RPMI8226 (cell line): ENCODE data around the gene KIAA1671.
A peak's percentile ranks its signal among the peaks of the same experiment; 100 is the strongest.

Source experiments
- DNase-seq: peaks from one replicate; pipeline ENCODE4 v3.0.0-alpha.2; 2015

Gene KIAA1671

DNA sequence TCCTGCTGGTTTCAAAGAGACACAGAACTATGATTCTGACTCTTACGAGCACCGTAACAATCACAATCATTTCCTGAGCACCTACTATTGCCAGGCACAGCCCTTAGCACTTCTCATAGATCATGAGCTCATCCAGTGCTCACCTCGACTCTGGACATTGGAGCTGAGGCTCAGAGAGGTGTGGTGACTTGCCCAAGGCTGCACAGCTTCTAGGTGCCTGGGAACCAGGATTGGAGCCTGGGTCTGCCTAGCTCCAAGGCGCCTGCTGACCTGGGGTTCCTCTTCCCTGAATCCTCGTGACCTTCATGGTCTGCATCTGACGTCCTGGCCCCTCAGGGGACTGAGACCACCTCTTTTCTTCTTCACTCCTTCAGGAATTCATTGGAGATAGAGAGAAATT is 196.5 kb downstream of the KIAA1671 start:
- no peak for DNase-seq

DNA sequence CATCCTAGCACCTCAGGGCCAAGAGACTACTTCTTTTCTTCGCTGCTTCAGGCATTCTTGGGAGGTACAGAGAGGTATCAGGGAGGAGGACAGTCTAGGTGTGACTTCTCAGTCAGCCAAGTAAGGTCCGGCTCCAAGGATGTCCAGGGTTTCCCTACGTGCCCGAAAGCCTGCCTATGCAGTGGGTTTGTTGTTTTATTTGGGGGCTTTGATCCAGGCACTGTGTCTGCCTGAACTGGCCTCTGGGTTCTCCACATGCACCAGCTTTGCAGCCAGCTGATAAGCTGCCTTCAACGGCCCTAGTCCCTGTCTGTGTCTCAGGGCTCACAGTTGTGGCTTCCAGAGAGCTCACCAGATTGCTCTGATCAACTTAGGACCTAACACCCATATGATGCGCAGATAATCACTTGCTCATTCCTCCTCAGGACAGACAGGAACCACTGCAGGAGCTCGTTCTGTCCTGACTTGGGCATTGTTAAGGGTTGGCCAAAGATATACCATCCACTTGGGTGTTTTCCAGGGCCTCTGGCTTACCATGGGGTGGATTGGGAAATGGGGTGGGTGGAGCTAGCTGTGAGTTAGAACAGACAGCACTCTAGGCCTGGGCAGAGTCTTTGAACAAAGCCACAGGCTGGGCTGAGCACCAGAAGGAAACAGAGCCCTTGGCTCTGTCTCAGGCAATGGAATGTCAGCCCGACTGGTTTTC is 201.6 kb downstream of the KIAA1671 start:
- DNase-seq = no peak

DNA sequence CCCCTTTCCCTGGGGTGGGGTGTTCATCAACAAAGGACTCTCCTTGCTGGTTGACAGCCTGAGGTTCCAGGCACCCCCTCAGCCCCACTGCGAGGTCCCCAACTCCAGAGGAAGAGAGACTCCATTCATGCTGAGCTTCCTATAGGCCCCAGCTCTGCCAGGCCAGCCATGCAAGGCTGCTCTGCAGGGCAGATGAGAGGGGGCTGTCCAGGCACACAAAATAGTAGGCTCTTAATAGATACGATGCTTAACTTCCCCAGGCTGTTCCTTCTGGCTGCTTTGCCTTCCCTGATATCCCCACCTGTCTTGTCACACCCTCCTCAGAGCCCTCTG is 202.1 kb downstream of the KIAA1671 start:
- DNase-seq = no peak

DNA sequence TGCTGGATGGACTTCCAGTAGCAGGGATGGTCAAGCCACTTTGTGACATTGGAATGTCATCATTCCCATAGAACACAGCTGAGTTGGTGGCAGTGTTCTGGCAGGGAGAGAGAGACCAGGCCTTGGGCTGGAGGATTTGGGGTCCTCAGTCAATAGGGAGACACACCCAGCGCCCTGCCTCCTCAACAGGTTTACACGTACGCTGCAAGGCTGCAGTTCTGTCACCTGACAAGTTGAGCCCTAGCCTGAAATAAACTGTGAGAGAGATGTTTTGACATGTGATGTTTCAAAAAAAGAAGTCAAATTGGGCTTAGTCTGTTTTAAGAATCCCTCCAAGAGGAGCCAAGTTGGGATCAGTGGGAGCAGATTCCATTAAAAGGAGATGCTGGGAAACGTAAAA is 204.2 kb downstream of the KIAA1671 start:
- no peak for DNase-seq

DNA sequence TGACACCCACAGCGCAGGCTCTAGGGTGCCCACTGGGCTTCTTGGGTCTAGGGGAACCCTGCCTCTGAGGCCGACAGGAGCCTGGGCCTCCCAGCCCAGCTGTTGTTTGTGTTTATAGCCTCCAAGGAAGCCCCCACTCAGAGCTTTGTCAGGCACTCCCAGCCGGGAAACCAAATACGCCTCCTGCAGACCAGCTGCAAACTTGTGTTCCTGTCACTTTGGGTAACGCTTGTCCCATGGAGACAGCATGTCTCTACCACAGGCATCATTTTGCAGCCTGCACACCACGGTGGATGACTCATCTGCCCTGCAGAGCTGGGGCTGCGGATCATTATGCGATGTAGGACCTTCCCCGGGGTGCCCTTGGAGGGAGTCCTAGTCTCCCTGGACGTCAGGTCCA is 206.5 kb downstream of the KIAA1671 start:
- DNase-seq = no peak

DNA sequence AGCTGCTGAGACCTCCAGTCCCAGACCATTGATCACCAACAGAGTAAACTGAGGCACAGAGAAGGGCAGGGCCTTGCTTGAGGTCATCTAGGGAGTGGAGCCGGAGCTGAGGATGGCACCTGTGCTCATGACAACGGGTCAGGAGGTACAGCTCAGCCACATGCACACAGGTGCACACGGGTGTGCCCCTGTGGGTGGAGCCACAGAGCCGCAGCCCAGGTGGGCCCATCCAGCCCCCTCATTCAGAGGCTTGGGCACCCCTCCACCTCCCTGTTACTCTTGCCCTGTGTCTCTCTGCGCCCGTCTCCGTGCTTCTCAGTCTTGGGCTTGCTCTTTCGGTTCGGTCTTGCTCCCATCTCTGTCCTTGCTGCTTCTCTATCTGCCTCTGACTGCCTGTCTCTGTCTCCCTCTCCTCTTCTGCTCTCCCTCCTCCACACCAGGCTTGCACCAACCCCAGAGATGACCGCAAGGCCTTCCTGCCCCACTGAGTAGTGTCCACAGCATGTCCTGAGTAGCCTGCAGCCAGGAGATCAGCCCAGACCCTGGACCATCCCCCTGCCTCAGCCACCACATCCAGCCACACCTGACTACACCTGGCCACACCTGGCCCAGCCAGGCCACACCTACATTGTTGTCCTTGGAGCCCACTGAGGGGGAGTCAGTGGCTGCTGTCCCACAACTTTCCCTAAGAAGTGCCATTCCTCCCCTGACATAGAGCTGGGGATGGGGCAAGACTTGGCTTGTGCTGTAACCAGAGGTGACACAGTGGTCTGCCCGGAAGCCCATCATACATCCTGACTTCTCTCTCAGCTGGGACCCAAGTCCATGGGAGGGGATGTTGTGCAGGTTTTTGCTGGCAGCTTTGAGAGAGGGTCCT is 207.8 kb downstream of the KIAA1671 start:
- no peak for DNase-seq

DNA sequence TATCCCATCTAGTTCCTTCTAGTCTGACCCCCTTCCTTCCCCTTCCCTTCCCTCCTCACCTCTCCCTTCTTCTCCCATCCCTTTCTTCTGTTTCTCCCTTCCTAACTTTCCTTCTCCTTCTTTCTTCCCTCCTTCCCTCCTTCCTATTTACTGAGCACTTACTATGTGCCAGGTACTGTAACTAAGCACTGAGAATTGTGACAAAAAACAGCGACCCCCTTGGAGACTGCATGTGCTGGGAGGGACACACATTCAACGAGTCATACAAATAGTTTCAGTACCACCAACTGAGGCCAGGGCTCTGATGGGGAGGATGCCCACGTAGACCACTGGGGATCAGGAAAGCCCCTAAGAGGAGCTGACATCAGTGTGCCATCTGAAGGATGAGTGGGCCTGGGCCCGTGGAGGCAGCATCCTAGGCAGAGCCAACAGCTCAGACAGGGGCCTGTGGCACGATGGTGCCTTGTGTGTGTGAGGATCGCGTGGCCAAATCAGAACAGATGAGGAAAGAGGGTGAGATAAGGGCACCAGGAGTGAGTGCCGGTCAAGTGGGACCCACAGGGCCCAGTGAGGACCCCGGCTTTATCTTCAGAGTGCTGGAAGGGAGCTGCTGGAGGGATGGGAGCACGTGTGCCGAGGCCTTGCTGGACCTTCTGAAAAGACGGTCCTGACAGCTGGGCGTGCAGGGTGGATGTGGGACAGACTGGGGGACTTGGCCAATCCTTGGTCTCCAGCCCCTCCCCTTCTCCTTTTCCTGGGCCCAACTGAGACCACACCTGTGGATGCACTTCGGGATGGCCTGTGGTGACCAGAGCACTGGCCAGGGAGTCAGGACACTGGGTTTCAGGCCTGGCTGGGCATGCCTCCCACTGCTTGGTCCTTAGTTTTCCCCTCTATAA is 208.8 kb downstream of the KIAA1671 start:
- DNase-seq = no peak

DNA sequence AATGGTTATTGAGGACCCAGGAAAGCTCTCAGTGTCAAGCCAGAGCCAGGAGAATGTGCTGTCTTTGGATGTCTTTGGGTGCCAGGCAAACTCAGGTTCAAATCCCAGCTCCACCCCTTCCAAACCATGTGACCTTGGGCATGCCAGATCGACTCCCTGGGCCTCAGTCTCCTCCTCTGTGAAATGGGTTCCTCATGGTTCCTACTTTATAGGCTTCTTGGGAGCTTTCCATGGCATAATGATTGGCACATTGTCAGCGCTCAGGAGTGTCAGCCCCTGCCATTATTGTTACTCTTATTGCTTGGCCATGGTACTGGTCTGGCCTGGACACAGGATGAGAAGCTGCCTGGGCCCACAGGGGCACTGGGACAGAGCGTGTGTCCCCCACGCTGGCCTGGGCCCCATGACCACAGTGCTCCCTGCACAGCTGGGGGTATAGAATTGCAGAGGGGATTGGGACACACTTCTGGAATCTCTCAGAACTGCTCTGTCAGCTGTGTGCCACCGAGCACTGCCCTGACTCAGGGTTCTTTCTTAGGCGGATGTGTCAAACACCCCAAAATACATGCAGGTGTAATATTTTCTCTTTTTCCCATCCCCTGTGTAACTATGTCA is 209.5 kb downstream of the KIAA1671 start:
- no peak for DNase-seq

DNA sequence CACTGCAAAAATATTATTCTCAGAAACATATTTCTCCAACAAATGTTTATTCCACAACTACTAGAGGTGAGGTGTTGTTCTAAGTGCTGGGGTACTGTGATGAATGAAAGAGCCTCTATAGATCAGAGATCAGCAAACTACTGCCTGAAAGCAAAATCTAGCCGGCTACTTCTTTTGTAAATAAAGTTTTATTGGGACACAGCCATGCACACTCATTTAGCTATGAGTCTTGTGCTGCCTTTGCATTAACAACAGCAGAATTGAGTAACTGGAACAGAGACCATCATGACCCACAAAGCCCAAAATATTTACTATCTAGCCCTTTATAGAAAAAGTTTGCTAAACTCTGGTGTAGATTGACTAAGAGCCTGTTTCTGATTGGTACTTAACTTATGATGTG is 210.0 kb downstream of the KIAA1671 start:
- no peak for DNase-seq

DNA sequence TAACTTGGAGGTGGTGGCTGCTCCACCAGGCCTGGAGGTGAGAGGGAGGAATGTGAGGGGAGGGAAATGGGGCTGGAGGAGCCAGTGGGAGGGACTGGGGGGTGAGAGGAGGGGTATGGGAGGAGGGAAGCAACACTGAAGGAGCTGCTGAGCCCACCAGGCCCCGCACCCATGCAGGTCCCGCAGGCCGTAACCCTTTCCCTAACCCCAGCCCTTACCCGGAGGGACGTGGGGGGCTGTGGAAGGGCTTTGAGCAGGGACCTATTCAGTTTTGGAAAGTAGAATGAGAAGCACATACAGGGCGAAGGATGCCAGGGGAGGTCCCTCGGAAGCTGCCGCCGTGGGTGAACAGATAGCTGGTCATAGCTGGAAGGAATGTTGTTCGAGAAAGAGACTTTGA is 213.3 kb downstream of the KIAA1671 start:
- DNase-seq = no peak

DNA sequence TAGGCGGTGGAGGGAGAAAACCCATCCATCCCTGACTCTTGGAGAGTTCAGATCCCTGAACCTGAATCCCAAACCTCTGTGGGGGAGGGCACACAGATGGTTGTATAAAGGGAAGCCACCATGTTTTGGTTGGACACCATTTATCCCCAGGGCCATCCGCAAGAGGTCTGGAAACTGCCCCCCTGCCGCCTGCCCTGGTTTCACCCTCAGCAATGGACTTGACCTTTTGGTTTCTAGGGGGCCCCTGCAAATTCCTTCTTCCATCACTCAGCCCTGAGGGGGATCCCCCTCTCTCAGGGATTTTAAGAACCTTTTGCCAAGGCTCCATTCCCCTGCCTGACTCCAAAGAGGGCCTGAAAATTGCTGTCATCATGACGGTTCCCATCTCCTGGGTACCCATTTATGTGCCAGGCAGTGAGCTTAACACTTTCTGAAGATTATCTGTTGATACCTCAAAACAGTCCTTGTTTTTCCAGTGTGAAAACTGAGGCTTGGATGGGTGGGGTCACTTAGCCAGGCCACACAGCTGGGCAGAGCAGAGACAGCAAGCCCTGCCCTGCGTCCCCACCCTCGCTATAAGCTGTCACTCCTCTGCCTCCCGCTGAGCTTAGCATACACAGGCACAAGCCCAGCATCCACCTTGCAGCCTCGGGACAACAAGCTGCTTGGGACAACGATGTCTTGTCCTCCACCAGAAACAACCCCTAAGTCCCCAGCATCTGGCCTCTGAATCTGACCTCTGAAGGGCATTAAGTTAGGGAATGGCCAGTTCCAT is 213.9 kb downstream of the KIAA1671 start:
- no peak for DNase-seq

DNA sequence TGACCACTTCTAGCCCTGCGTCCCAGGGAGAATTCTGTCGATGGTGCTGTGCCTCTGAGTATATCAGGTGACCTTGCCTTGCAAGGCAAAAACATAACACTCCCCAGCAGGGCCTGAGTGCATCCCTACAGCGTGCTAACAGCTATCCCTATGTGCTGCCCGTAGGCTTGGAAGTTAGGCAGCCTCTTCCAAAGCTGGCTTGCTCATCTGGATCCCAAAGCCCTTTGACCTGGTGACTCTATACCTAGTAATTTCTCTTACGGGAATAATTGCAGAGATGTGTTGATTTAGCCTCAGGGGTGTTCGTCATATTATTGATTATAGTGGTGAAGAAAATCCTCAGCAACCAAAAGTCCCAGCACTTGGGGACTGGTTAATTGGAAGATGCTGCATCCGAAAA is 214.6 kb downstream of the KIAA1671 start:
- no peak for DNase-seq

DNA sequence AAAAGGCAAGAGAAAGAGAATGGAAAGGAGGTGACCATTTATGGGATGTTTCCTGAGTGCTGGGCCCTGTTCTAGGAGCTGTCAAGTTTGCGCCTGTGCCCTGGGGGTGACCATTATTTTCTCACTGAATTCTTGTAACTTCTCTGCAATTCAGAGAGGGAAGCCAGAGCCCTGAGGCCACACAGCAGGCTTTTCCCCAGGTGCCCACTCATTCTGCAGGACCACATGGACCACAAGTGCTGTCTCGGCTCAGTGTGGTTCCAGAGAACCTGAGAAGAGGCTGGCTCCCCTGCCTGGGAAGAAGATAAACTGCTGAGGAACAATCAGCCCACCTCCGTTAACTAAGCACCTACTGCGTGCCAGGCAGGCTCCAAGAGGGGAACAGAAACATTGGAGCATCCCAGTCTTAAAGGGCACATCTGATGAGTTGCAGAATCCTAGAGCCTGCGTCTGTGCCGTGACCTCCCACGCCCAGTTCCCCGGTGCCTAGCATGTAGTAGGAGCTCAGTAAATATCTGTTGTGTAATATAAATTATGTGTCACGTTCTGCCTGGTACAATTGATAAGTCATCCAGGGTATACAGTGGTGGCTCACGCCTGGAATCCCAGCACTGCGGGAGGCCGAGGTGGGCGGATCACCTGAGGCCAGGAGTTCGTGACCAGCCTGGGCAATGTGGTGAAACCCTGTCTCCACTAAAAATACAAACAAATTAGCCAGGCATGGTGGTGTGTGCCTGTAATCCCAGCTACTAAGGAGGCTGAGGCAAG is 215.5 kb downstream of the KIAA1671 start:
- DNase-seq = no peak

DNA sequence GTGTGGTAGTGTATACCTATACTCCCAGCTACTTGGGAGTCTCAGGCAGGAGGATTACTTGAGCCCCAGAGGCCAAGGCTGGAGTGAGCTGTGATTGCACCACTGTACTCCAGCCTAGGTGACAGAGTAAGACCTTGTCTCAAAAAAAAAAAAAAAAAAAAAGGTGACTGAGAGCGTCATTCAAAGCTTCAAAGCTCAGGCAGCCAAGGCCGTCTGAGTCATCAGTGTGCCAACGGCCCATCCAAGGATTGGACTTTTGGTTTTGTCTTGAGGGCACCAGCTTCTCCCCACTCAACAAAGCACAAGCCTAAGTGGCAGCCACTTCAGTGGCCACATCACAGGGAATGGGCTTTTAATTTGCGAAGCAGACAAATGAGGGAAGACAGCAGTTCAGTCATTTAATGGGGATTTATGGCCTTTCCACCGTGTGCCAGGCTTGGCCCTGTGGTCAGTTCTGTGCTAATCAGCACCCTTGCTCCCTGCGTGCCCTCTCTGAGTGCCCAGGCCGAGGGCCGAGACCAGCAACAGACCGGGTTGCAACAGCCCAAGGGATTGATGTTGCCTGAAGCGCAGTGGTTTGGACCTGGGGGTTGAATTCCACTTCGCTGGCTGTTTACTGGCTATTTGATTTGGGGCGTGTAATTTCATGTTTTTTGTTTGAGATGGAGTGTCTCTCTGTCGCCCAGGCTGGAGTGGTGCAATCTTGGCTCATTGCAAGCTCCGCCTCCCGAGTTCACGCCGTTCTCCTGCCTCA is 216.9 kb downstream of the KIAA1671 start:
- DNase-seq = no peak

DNA sequence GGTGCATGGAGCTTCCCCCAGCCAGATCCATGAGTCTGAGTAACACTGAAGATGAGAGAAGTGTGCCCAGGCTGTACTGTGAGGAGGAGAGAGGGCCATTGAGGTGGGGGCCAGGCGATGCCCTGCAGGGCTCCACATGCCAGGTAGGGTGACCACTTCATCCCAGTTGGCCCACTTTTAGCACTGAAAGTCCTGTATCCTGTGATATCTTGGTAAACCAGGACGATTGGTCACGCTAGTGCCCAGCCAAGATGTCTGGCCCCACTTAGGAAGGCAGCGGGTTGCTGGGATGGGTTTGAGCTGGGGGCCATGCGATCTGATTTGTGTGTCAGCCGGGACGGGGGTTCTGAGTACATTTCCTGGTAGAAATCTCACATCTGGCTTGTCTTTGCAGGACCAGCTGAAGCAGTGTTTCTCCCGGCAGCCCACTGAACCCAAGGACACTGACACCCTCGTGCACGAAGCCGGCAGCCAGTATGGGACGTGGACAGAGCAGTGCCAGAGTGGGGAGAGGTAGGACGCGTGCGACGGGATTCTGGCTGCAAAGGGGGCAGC is 218.0 kb downstream of the KIAA1671 start:
- no peak for DNase-seq

DNA sequence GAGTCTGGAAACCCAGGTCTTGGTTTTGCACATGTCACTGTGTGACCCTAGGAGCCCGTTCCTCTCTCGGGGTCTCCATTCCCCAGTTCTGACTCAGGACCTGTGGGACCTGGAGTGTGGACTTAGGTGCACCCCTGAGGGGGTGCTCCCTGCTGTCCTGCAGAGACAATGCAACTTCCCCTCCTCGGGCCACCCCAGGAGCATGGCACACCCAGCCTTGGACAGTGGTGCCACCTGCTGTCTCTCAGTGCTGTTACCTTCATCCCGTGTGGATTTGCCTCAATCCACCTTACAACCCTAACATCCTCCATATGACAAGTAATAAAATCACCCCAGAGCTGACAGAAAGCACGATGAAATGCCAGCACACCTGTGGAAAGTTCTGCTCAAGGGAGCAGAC is 219.6 kb downstream of the KIAA1671 start:
- peak; percentile 48 for DNase-seq

DNA sequence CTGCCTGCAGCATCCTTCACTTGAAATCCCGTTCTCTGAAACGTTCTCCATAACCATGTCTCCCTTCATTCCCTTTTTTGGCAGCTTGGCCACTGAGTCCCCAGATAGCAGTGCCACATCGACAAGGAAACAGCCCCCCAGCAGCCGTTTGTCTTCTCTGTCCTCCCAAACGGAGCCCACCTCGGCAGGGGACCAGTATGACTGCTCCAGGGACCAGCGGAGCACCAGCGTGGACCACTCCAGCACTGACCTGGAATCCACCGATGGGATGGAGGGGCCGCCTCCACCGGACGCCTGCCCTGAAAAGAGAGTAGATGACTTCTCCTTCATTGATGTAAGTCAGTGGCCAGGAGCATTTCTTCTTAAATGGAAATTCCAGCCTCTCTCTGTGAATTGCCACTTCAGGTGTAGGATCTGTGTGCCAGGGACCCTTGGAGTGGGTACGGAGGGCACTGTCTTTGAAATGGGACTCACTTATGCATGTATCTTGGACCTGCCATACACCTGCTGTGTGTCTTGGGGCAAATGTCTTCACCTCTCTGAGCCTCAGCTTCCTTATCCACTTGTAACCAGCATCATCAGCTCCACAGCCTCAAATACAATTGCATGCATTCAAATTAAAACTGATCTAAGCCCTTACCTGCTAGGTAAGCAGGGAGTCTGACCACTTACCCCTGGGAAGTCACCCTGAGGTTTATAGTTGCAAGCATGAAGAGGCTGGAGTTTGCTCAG is 221.8 kb downstream of the KIAA1671 start:
- DNase-seq = no peak

DNA sequence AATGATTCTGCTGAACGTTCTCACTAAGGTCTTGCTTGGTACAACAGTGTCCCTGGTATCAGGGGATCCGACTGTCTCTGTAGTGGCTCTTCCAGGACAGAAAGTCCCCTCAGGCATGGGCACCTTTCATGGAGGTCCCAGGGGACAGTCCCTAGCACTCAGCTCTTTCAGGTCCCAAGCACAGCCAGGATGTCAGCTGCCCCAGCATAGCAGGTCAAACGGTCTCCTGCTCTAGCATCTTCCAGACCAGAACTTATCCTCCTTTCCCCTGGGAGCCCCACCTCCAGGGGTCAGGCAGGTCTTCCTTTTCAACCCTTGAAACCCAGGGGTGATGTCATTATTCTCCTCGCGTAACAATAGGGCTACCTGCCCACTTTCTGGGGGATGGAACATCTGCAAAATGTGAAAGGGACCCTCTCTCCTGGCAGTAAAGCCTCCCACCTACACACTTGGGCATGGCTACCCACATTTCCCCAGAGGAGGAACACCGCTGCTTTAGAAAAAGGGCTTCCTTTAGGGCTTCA is 222.4 kb downstream of the KIAA1671 start:
- no peak for DNase-seq

DNA sequence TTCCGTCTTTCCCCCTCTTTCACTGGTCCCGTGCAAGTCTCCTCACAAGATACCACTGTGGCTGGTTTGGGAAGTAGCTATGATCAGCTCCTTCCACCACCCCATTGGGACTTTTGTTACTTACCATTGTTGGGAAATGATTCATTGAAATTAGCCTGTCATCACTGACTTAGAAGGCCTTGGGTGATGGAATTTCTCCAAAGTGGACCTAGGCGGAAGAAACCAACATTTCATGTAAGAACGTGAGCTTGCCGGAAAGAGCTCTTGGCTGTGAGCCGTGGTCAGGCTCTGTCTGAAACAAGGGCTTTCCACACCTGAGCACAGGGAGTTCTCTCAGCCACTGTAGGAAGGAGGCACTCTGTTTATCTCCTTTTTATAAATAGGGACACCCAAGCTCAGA is 223.7 kb downstream of the KIAA1671 start:
- DNase-seq = no peak
